Adrenal gland (tissue), 5 donors: ENCODE measurements around the gene CD33.

Source experiments
- POLR2A ChIP-seq, 2 donors: fragments of 450-650 bp; IDR thresholded peaks; one replicate each; pipeline ENCODE4 v1.6.1; 2017; ENCODE audit warnings: antibody characterized with exemption in 2 of 2, mild to moderate bottlenecking in 2 of 2, moderate library complexity in 1 of 2
- TF ChIP-seq, protein P1 (sequence below), 6 experiments: fragments of 450-650 bp in 4 of 6; fragments of 200-600 bp in 2 of 6; sonication (generic) in 1 of 6; IDR thresholded peaks; 1 replicate in 5 of 6; 2 replicates in 1 of 6; pipeline versions ENCODE4 v1.5.1 to v1.8.0; 2016 to 2021; ENCODE audit warnings: antibody characterized with exemption in 6 of 6, mild to moderate bottlenecking in 2 of 6, moderate library complexity in 1 of 6
- donor health status: DM: no; HTN: no; CAD: no.

DNA sequence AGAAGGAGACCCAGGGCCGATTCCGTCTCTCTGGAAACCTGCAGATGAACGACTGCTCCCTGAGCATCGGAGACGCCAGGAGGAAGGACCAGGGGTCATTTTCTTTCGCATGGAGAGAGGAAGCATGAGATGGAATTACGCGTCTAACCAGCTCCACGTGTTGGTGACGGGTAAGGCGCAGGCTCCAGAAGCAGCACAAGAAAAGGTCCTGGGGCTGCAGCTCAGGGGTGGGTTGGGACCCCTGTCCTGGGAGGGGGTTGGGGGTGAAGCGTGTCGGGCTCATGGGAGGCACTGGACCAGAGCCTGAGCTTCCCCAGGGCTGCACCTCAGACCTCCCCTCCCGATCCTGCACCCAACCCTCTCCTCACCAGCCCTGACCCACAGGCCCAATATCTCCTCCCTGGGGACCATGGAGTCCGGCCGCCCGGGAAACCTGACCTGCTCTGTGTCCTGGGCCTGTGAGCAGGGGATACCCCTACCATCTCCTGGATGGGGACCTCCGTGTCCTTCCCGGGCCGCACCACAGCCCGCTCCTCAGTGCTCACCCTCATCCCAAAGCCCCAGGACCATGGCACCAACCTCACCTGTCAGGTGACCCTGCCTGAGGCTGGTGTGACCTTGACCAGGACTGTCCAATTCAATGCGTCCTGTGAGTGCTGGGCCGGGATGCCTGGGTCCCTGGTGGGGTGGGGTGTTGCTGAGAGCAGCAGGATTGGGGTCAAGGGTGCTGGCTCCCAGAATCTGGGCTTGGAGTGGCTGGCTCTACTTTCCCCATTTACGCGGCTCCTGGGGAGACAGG lies 39.6 kb upstream of the CD33 start:
- no peak for TF ChIP-seq POLR2A (IDR thresholded peaks at IDR 0.05)
- TF ChIP-seq, protein P1, sequence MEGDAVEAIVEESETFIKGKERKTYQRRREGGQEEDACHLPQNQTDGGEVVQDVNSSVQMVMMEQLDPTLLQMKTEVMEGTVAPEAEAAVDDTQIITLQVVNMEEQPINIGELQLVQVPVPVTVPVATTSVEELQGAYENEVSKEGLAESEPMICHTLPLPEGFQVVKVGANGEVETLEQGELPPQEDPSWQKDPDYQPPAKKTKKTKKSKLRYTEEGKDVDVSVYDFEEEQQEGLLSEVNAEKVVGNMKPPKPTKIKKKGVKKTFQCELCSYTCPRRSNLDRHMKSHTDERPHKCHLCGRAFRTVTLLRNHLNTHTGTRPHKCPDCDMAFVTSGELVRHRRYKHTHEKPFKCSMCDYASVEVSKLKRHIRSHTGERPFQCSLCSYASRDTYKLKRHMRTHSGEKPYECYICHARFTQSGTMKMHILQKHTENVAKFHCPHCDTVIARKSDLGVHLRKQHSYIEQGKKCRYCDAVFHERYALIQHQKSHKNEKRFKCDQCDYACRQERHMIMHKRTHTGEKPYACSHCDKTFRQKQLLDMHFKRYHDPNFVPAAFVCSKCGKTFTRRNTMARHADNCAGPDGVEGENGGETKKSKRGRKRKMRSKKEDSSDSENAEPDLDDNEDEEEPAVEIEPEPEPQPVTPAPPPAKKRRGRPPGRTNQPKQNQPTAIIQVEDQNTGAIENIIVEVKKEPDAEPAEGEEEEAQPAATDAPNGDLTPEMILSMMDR (IDR thresholded peaks at IDR 0.05), result no peak
